GM10266 (cell line): ENCODE results near the gene CERS6.

Experiments used
- DNase-seq: peaks from one replicate; pipeline ENCODE4 v3.0.0; 2012; ENCODE audit errors: extremely low spot score
- TF ChIP-seq, protein P1 (sequence below): IDR thresholded peaks from 2 replicates; pipeline ENCODE4 v1.5.1; 2012; ENCODE audit warnings: mild to moderate bottlenecking, low read depth; ENCODE audit not compliant: control insufficient read depth, insufficient read depth; ENCODE audit errors: missing control alignments

The CERS6 gene

DNA sequence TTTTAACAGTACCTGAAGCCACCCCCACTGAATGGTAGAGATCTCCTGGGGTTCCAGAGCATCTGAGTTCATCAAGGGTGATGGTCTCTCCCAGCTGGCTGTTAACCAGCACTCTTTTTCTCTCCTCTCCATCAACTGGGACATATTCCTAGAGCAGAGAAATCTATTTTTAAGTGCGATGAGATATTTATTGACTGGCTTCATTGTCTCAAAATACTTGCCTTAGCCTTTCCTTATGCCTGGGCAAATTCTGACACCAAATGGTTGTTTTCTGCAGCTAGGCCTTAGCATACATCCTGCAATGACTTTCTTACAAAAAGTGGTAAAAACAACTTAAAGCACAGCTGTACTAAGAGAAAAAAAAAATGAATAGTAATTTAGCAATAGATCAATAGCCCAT, 365.9 kb downstream of the CERS6 start:
- TF ChIP-seq, protein P1, sequence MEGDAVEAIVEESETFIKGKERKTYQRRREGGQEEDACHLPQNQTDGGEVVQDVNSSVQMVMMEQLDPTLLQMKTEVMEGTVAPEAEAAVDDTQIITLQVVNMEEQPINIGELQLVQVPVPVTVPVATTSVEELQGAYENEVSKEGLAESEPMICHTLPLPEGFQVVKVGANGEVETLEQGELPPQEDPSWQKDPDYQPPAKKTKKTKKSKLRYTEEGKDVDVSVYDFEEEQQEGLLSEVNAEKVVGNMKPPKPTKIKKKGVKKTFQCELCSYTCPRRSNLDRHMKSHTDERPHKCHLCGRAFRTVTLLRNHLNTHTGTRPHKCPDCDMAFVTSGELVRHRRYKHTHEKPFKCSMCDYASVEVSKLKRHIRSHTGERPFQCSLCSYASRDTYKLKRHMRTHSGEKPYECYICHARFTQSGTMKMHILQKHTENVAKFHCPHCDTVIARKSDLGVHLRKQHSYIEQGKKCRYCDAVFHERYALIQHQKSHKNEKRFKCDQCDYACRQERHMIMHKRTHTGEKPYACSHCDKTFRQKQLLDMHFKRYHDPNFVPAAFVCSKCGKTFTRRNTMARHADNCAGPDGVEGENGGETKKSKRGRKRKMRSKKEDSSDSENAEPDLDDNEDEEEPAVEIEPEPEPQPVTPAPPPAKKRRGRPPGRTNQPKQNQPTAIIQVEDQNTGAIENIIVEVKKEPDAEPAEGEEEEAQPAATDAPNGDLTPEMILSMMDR: no peak
- DNase-seq: no peak
